Thoracic aorta (tissue), 2 donors: ENCODE measurements around the gene COPG2. TPM values are rescaled to one million over a fixed set of nuclear protein-coding genes. Genes with fewer than 3 reads are reported as not detected.

ENCODE experiments used
- ATAC-seq: fragments of 150-250 bp; one replicate; pipeline ENCODE4 v1.8.0; 2017; ENCODE audit warnings: low read depth; ENCODE audit not compliant: insufficient number of reproducible peaks, low FRiP score
- DNase-seq: peaks from one replicate; pipeline ENCODE4 v3.0.0-alpha.2; 2020; ENCODE audit warnings: low spot score
- H3K27ac ChIP-seq, 2 donors: fragments of 200-600 bp; sonication (generic); 1 replicate in 1 of 2; 2 replicates in 1 of 2; pipeline ENCODE4 v1.5.1; 2016; ENCODE audit warnings: mild to moderate bottlenecking in 2 of 2, moderate library complexity in 2 of 2
- H3K27me3 ChIP-seq: fragments of 200-600 bp; sonication (generic); replicated peaks from 2 replicates; pipeline ENCODE4 v1.6.0; 2016; ENCODE audit warnings: mild to moderate bottlenecking; ENCODE audit not compliant: insufficient read depth
- H3K36me3 ChIP-seq: fragments of 200-600 bp; sonication (generic); one replicate; pipeline ENCODE4 v1.5.1; 2016
- H3K4me1 ChIP-seq, 2 donors: fragments of 200-600 bp; sonication (generic); 1 replicate in 1 of 2; 2 replicates in 1 of 2; pipeline versions ENCODE4 v1.5.1 to v1.6.0; 2016; ENCODE audit warnings: low read depth in 2 of 2, mild to moderate bottlenecking in 1 of 2; ENCODE audit not compliant: control insufficient read depth in 1 of 2
- H3K4me3 ChIP-seq: fragments of 200-600 bp; sonication (generic); 2 replicates; pipeline ENCODE4 v1.5.1; 2016; ENCODE audit warnings: mild to moderate bottlenecking
- H3K9me3 ChIP-seq: fragments of 200-600 bp; sonication (generic); 2 replicates; pipeline ENCODE4 v1.5.1; 2016
- total RNA-seq, 2 donors: library from RNA; depleted of rRNA; stranded (reverse); fragments of >200 nt; gene quantifications; one replicate each; pipeline versions ENCODE4 v1.1.0 to v1.2.3, GENCODE V29; 2016
- TF ChIP-seq, protein P1 (sequence below): fragments of 200-600 bp; sonication (generic); IDR thresholded peaks from one replicate; pipeline ENCODE4 v1.5.1; 2019; ENCODE audit warnings: antibody characterized with exemption

The COPG2 gene
- total RNA-seq, 2 donors from 2014 or later = 8.8 to 9.5 TPM

DNA sequence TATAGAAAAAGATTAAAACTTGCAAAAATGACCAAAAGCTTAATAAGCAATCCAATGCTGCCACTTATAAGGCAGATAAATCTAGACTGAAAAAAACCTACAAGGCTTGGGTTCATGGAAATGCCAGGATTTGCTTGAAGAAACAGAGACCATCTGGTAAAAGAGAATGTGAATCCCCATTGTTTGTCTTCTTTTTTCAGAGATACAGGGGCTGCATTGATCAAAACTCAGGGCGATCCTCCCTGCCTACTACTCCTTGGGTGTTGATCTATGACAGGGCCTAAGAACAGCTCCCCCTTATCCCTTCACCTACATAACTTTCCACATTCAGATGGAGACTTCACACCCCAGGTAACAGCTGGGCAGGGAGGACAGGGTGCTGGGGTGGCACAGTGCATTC, 21.1 kb upstream of the COPG2 start:
- no peaks in the 10 kb centered on the region for H3K36me3 ChIP-seq
- H3K9me3 ChIP-seq = no peaks in the 10 kb centered on the region
- TF ChIP-seq, protein P1, sequence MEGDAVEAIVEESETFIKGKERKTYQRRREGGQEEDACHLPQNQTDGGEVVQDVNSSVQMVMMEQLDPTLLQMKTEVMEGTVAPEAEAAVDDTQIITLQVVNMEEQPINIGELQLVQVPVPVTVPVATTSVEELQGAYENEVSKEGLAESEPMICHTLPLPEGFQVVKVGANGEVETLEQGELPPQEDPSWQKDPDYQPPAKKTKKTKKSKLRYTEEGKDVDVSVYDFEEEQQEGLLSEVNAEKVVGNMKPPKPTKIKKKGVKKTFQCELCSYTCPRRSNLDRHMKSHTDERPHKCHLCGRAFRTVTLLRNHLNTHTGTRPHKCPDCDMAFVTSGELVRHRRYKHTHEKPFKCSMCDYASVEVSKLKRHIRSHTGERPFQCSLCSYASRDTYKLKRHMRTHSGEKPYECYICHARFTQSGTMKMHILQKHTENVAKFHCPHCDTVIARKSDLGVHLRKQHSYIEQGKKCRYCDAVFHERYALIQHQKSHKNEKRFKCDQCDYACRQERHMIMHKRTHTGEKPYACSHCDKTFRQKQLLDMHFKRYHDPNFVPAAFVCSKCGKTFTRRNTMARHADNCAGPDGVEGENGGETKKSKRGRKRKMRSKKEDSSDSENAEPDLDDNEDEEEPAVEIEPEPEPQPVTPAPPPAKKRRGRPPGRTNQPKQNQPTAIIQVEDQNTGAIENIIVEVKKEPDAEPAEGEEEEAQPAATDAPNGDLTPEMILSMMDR = no peak
- H3K4me1 ChIP-seq = no peaks in the 10 kb centered on the region
- no peak overlapping the region for H3K4me3 ChIP-seq
- DNase-seq (no peak), ATAC-seq (no peak)
- no peaks in the 10 kb centered on the region for H3K27me3 ChIP-seq
- no peak overlapping the region for H3K27ac ChIP-seq

DNA sequence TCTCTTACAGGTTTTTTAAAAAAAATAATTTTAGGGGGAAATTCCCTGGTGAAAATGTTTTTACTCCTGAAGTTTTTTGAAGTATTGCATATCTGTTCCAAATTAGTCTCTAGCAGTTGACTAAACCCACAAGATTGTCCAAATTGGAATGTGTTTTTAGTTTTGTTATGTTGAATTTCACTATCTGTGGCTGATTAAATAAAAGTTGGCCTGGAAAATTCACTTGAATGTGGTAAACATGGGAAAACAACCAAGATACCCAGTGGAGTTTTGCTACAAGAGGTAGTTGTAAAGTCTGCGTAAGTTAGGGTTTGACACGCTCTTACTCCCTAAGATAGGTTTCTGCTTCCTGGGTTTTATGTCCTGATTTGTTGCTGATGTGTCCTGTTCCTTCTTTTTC, 14.5 kb upstream of the COPG2 start:
- Histone ChIP-seq H3K27me3 (no peaks in the 10 kb centered on the region), H3K27ac (no peak overlapping the region), H3K4me1 (no peaks in the 10 kb centered on the region), H3K9me3 (no peaks in the 10 kb centered on the region), H3K36me3 (no peaks in the 10 kb centered on the region), H3K4me3 (no peak overlapping the region)
- TF ChIP-seq, protein P1 = no peak
- ATAC-seq = no peak
- DNase-seq = no peak

DNA sequence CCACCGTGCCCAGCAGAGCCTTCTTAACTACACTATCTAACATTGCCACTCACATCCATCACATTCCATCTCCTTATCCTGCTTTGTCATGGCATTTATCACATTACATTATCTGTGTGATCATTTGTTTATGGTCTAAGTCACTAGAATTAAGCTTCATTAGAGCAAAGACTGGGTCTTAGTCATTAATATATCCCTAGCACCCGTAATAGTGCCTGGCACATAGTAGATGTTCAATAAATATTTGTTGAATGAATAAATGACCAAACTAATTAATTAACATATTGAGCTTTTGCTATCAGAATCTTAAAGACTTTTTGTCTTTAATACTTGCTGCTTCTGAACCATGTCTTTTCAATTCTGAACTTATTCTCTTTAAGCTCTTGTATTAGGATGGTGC, 5.9 kb upstream of the COPG2 start:
- no peaks in the 10 kb centered on the region for H3K36me3 ChIP-seq
- TF ChIP-seq, protein P1 = no peak
- H3K9me3 ChIP-seq = no peaks in the 10 kb centered on the region
- ATAC-seq (no peak), DNase-seq (no peak)
- no peak overlapping the region for H3K27ac ChIP-seq
- no peak overlapping the region for H3K4me3 ChIP-seq
- H3K27me3 ChIP-seq = no peaks in the 10 kb centered on the region
- H3K4me1 ChIP-seq = no peaks in the 10 kb centered on the region

DNA sequence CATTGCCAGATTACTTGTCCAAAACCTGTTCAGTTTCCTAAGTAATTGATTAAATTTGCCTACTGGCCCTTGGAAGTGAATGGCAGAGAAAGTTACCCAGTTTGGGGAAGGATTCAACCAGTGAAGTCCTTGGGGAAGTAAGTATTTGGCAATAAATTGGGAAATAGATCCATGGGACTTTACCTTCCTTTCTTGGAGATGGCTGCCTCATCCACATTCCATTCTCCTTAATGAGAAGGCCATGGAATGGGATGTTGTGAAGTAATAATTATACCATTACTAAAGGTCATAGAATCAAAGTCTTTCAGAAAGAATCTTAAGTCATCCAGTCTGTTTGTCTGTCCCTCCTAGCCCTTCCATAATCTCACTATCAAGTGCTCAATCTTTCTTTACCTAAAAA, 4.5 kb upstream of the COPG2 start:
- TF ChIP-seq, protein P1 = no peak
- no peak overlapping the region for H3K4me3 ChIP-seq
- H3K27ac ChIP-seq = no peak overlapping the region
- no peaks in the 10 kb centered on the region for H3K36me3 ChIP-seq
- ATAC-seq = no peak
- no peaks in the 10 kb centered on the region for H3K27me3 ChIP-seq
- no peak for DNase-seq
- H3K4me1 ChIP-seq = peaks cover 0 to 3% of the 10 kb centered on the region in 2 donors
- no peaks in the 10 kb centered on the region for H3K9me3 ChIP-seq

DNA sequence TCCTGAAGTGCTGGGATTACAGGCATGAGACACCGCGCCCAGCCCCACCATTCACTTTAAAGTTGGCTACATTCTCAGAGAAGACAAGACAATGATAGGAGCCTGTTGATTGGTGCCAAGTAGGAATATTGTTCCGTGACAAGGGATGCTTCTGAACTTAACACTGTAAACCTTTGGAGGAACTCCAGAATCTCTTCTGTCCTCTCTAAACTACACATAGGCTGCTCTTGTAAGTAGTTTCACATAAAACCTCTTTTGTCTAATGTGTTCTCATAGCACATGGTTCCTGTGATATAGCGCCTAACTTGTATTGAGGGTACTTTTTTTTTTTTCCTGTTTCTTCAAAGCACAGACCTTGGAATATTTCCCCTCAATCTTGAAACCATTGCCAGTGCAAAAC, 3.6 kb upstream of the COPG2 start:
- Histone ChIP-seq H3K4me1 (peaks cover 0 to 3% of the 10 kb centered on the region in 2 donors), H3K9me3 (no peaks in the 10 kb centered on the region), H3K36me3 (no peaks in the 10 kb centered on the region), H3K4me3 (no peak overlapping the region), H3K27ac (no peak overlapping the region), H3K27me3 (no peaks in the 10 kb centered on the region)
- ATAC-seq (no peak), DNase-seq (no peak)
- TF ChIP-seq, protein P1 = no peak
